ENCODE data around the gene SMARCAD1. TPM values are rescaled to one million over a fixed set of nuclear protein-coding genes. Genes with fewer than 3 reads are reported as not detected.

SMARCAD1 gene
- total RNA-seq, 2 experiments from 2014 or later, result 28.5 to 28.6 TPM

DNA sequence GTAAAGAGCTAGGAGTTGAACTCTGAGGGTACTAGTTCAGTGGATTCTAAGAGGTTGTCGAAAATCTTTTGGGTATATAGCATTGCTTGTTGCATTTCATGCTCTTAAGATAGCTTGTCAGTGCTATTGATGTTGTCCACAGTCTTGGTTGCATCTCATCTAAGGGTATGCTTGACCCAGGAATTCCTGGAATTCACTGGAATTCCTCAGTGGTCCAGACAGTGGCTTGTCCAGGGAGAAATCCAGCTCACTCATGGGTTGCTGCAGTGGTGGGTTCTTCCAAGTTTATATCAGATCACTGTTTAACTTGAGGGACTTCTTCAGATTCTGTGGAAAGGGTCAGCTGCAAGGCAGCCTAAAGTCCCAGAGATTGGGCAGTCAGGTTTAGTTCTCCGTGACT is 29.8 kb upstream of the SMARCAD1 start:
- no peak overlapping the region for H3K27ac Mint-ChIP-seq
- TF ChIP-seq CTCF (IDR thresholded peaks at IDR 0.05), result no peak
- H3K4me3 Mint-ChIP-seq, result no peak overlapping the region
- no peak for ATAC-seq
- CTCF ChIA-PET, result no interaction called here
- intact Hi-C loops (cut with micrococcal nuclease), result no loop called here
- no peaks in the 10 kb centered on the region for H3K9me3 Mint-ChIP-seq
- peaks cover 7% of the 10 kb centered on the region for H3K27me3 Mint-ChIP-seq
- no peaks in the 10 kb centered on the region for H3K36me3 Mint-ChIP-seq (ENCODE audit: low read depth)
- POLR2A ChIA-PET, result no interaction called here
- no peaks in the 10 kb centered on the region for H3K4me1 Mint-ChIP-seq (ENCODE audit: low read depth)
- DNase-seq, result no peak

GRCh38 chr4:94181815-94182214 is 25.9 kb upstream of the SMARCAD1 start:
- intact Hi-C loops (cut with micrococcal nuclease), result no loop called here
- no peaks in the 10 kb centered on the region for H3K9me3 Mint-ChIP-seq
- no peak for TF ChIP-seq CTCF (IDR thresholded peaks at IDR 0.05)
- ATAC-seq, result no peak
- no peak for DNase-seq
- H3K4me1 Mint-ChIP-seq (ENCODE audit: low read depth), result no peaks in the 10 kb centered on the region
- H3K4me3 Mint-ChIP-seq, result no peak overlapping the region
- peaks cover 11% of the 10 kb centered on the region for H3K27me3 Mint-ChIP-seq
- no peak overlapping the region for H3K27ac Mint-ChIP-seq
- CTCF ChIA-PET, result no interaction called here
- H3K36me3 Mint-ChIP-seq (ENCODE audit: low read depth), result no peaks in the 10 kb centered on the region
- POLR2A ChIA-PET, result no interaction called here

- CTCF ChIA-PET, result no interaction called here
- no peak overlapping the region for H3K27ac Mint-ChIP-seq
Measured at GRCh38 chr4:94202769-94203168, 4.9 kb upstream of the SMARCAD1 start.

GRCh38 chr4:94208266-94208665 is 601 bp downstream of the SMARCAD1 start:
- DNase-seq, result no peak
- CTCF ChIA-PET, result no interaction called here
- intact Hi-C loops (cut with micrococcal nuclease), result no loop called here

More at GRCh38 chr4:94202769-94203168, 4.9 kb upstream of the SMARCAD1 start:
- no peak for DNase-seq
- intact Hi-C loops (cut with micrococcal nuclease), result no loop called here
- Mint-ChIP-seq H3K36me3 (ENCODE audit: low read depth) (no peaks in the 10 kb centered on the region), H3K4me3 (no peak overlapping the region), H3K4me1 (ENCODE audit: low read depth) (peaks cover 3% of the 10 kb centered on the region), H3K9me3 (no peaks in the 10 kb centered on the region), H3K27me3 (peaks cover 8% of the 10 kb centered on the region)
- no peak for ATAC-seq
- POLR2A ChIA-PET, result interaction anchor here (0.6 kb wide), 1 partner anchor 16 kb away, joined by 3 read pairs; no protein-coding TSS in a partner anchor
- no peak for TF ChIP-seq CTCF (IDR thresholded peaks at IDR 0.05)

DNA sequence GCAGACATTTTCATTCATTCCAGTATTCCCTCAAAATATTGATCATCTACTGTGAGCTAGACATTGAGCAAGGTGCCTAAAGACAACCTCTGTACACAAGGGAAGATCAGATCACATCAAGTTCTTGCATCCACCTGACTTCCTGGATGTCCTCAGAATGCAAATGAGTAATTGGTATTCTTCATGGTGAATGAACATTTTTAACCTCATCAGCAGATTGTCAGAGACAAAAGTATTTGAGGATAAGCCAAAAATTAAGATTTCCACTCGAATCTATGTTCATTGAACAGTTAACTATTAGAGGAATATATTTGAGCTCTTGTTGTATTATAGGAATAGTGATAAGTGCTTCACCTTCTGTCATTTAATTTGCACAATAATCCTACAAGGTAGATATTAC is 1.3 kb downstream of the SMARCAD1 start:
- no peaks in the 10 kb centered on the region for H3K9me3 Mint-ChIP-seq
- peaks cover 1% of the 10 kb centered on the region for H3K27me3 Mint-ChIP-seq
- H3K4me1 Mint-ChIP-seq (ENCODE audit: low read depth), result peaks cover 41% of the 10 kb centered on the region
- TF ChIP-seq CTCF (IDR thresholded peaks at IDR 0.05), result no peak
- peak overlapping the region; percentile 98 for H3K4me3 Mint-ChIP-seq
- intact Hi-C loops (cut with micrococcal nuclease), result no loop called here
- POLR2A ChIA-PET, result interaction anchor here (1.2 kb wide), 1 partner anchor 11 kb away, joined by 3 read pairs; no protein-coding TSS in a partner anchor
- ATAC-seq, result no peak
- H3K36me3 Mint-ChIP-seq (ENCODE audit: low read depth), result peaks cover 42% of the 10 kb centered on the region
- no peak for DNase-seq
- H3K27ac Mint-ChIP-seq, result peak overlapping the region; percentile 100
- CTCF ChIA-PET, result no interaction called here

More at GRCh38 chr4:94208266-94208665, 601 bp downstream of the SMARCAD1 start:
- ATAC-seq, result no peak
- H3K9me3 Mint-ChIP-seq, result no peaks in the 10 kb centered on the region
- peak overlapping the region; percentile 98 for H3K4me3 Mint-ChIP-seq
- POLR2A ChIA-PET, result interaction anchor here (0.6 to 1.2 kb wide), 3 partner anchors 10 to 59 kb away, joined by 3 read pairs; no protein-coding TSS in a partner anchor
- H3K36me3 Mint-ChIP-seq (ENCODE audit: low read depth), result peaks cover 35% of the 10 kb centered on the region
- peaks cover 3% of the 10 kb centered on the region for H3K27me3 Mint-ChIP-seq
- peaks cover 34% of the 10 kb centered on the region for H3K4me1 Mint-ChIP-seq (ENCODE audit: low read depth)
- TF ChIP-seq CTCF (IDR thresholded peaks at IDR 0.05), result no peak
- peak overlapping the region; percentile 100 for H3K27ac Mint-ChIP-seq
